HepG2 (cell line): Measurements from ENCODE around the gene BLVRB. TPM values are rescaled to one million over a fixed set of nuclear protein-coding genes. Genes with fewer than 3 reads are reported as not detected.

ENCODE experiments used
- ATAC-seq: fragments of 200-7000 bp; cut with Tn5 transposase; 3 replicates; pipeline ENCODE4 v1.9.1; 2020; ENCODE audit warnings: mild to moderate bottlenecking, moderate library complexity
- BruUV-seq: library from RNA; stranded (reverse); fragments of 400-500 nt; replicated peaks from 2 replicates; lab custom pipeline; 2021; lab: Mats Ljungman, UMichigan
- CTCF ChIA-PET: fragments of 300-600 bp; formaldehyde crosslinking; extraction: SDS; loops from one replicate; lab custom pipeline; 2021; ENCODE audit warnings: low total read pairs, inconsistent platforms, low intra/inter-chr PET ratio; lab: Yijun Ruan, JAX
- POLR2A ChIA-PET: fragments of 350-600 bp; sonication (Branson Sonifier 250); formaldehyde crosslinking; loops from one replicate; lab custom pipeline; 2020; ENCODE audit warnings: antibody characterized with exemption, inconsistent platforms; lab: Yijun Ruan, JAX
- DNase-seq: peaks from one replicate; pipeline ENCODE4 v3.0.0-alpha.2; 2015; ENCODE audit warnings: low spot score
- FAIRE-seq: peaks from 3 replicates; lab custom pipeline; 2011; peaks lifted over from hg19 to GRCh38; lab: Jason Lieb, UNC
- H2AFZ ChIP-seq: one replicate; pipeline ENCODE4 v1.6.1; 2011; ENCODE audit warnings: low read length, inconsistent platforms
- H3K27ac ChIP-seq: fragments of 300-600 bp; 3 replicates; pipeline ENCODE4 v1.8.0; 2011; ENCODE audit warnings: mixed run types, mild to moderate bottlenecking, mixed read lengths, low read length, inconsistent platforms; ENCODE audit not compliant: insufficient read depth; ENCODE audit errors: extremely low read length
- H3K27me3 ChIP-seq, 2 experiments: fragments of 200-600 bp in 1 of 2; 2 replicates in 1 of 2; 3 replicates in 1 of 2; pipeline versions ENCODE4 v1.6.0 to v1.8.0; 2011; ENCODE audit warnings: low read length in 2 of 2, mild to moderate bottlenecking in 2 of 2, moderate library complexity in 2 of 2, inconsistent platforms in 1 of 2; ENCODE audit not compliant: insufficient read depth in 2 of 2, control insufficient read depth in 1 of 2
- H3K36me3 ChIP-seq, 2 experiments: fragments of 200-600 bp in 1 of 2; replicated peaks in 1 of 2; 2 replicates in 1 of 2; 3 replicates in 1 of 2; pipeline versions ENCODE4 v1.5.1 to v1.8.0; 2011; ENCODE audit warnings: low read length in 2 of 2, inconsistent platforms in 1 of 2; ENCODE audit not compliant: insufficient read depth in 2 of 2, control insufficient read depth in 1 of 2
- H3K4me1 ChIP-seq: 2 replicates; pipeline ENCODE4 v1.5.1; 2012; ENCODE audit warnings: low read length, inconsistent platforms; ENCODE audit not compliant: insufficient read depth
- H3K4me2 ChIP-seq: 2 replicates; pipeline ENCODE4 v1.6.0; 2011; ENCODE audit warnings: low read depth, low read length, inconsistent platforms
- H3K4me3 ChIP-seq, 3 experiments: fragments of 200-600 bp in 1 of 3; sonication (generic), shearing (Covaris generic) in 1 of 3; replicated peaks in 1 of 3; 2 replicates each; pipeline ENCODE4 v1.5.1; 2011 to 2016; ENCODE audit warnings: low read length in 3 of 3, inconsistent platforms in 2 of 3, low read depth in 2 of 3, mild to moderate bottlenecking in 2 of 3, control low read depth in 1 of 3, mixed read lengths in 1 of 3; ENCODE audit not compliant: insufficient read depth in 1 of 3
- H3K79me2 ChIP-seq: one replicate; pipeline ENCODE4 v1.6.1; 2011; ENCODE audit warnings: low read length, inconsistent platforms; ENCODE audit not compliant: insufficient read depth
- H3K9ac ChIP-seq: 2 replicates; pipeline ENCODE4 v1.6.0; 2011; ENCODE audit warnings: mild to moderate bottlenecking, low read depth, low read length, inconsistent platforms; ENCODE audit not compliant: insufficient read depth
- H3K9me3 ChIP-seq: 2 replicates; pipeline ENCODE4 v1.5.1; 2012; ENCODE audit warnings: mild to moderate bottlenecking, low read length
- H4K20me1 ChIP-seq: 2 replicates; pipeline ENCODE4 v1.6.0; 2011; ENCODE audit warnings: inconsistent platforms, mild to moderate bottlenecking, low read length, moderate library complexity; ENCODE audit not compliant: insufficient read depth
- CC2D1A ChIP-seq: sonication (generic); formaldehyde crosslinking; IDR thresholded peaks from 2 replicates; pipeline ENCODE4 v1.8.1; 2023; ENCODE audit warnings: mild to moderate bottlenecking, missing genetic modification reagents
- GATAD1 ChIP-seq: IDR thresholded peaks from 2 replicates; pipeline ENCODE4 v1.6.1; 2016; ENCODE audit warnings: missing genetic modification reagents, missing compliant biosample characterization
- HOXD1 ChIP-seq: sonication (generic); formaldehyde crosslinking; IDR thresholded peaks from 2 replicates; pipeline ENCODE4 v1.5.0; 2020; ENCODE audit warnings: missing genetic modification reagents
- MAFG ChIP-seq: sonication (generic); formaldehyde crosslinking; IDR thresholded peaks from 2 replicates; pipeline ENCODE4 v1.5.1; 2020; ENCODE audit warnings: mild to moderate bottlenecking, missing genetic modification reagents
- MEF2D ChIP-seq: sonication (generic); formaldehyde crosslinking; IDR thresholded peaks from 2 replicates; pipeline ENCODE4 v1.5.1; 2020; ENCODE audit warnings: mild to moderate bottlenecking, missing genetic modification reagents
- MLXIP ChIP-seq: sonication (generic); formaldehyde crosslinking; IDR thresholded peaks from 2 replicates; pipeline ENCODE4 v1.9.0; 2021; ENCODE audit warnings: missing genetic modification reagents, borderline replicate concordance
- NFIB ChIP-seq: sonication (generic); formaldehyde crosslinking; IDR thresholded peaks from 2 replicates; pipeline ENCODE4 v1.9.0; 2021; ENCODE audit warnings: missing genetic modification reagents, mild to moderate bottlenecking, borderline replicate concordance
- NFKBIZ ChIP-seq: IDR thresholded peaks from 2 replicates; pipeline ENCODE4 v1.6.1; 2018; ENCODE audit warnings: missing genetic modification reagents, missing compliant biosample characterization
- PHF8 ChIP-seq: sonication (generic); formaldehyde crosslinking; IDR thresholded peaks from 2 replicates; pipeline ENCODE4 v1.5.0; 2020; ENCODE audit warnings: missing genetic modification reagents
- PLRG1 ChIP-seq: fragments of 450-650 bp; conservative IDR thresholded peaks from 2 replicates; pipeline ENCODE4 v1.6.1; 2016
- RBFOX2 ChIP-seq: fragments of 200-400 bp; formaldehyde crosslinking; IDR thresholded peaks from 2 replicates; pipeline ENCODE4 v1.6.1; 2017; ENCODE audit warnings: low read depth, mild to moderate bottlenecking, low read length
- SNAPC2 ChIP-seq: sonication (generic); formaldehyde crosslinking; IDR thresholded peaks from 2 replicates; pipeline ENCODE4 v1.8.1; 2022; ENCODE audit warnings: mild to moderate bottlenecking, missing genetic modification reagents
- SOX13 ChIP-seq, 3 experiments: fragments of 450-650 bp in 1 of 3; sonication (generic) in 1 of 3; formaldehyde crosslinking in 1 of 3; IDR thresholded peaks in 2 of 3; conservative IDR thresholded peaks in 1 of 3; 2 replicates each; pipeline versions ENCODE4 v1.5.0 to v1.6.1; 2016 to 2020; ENCODE audit warnings: antibody characterized with exemption in 1 of 3, mild to moderate bottlenecking in 1 of 3, missing compliant biosample characterization in 1 of 3, missing genetic modification reagents in 1 of 3, moderate library complexity in 1 of 3
- ZFP62 ChIP-seq: sonication (generic); formaldehyde crosslinking; IDR thresholded peaks from 2 replicates; pipeline ENCODE4 v1.4.0; 2020; ENCODE audit warnings: missing genetic modification reagents
- ZNF460 ChIP-seq: sonication (generic); formaldehyde crosslinking; IDR thresholded peaks from 2 replicates; pipeline ENCODE4 v1.5.1; 2020; ENCODE audit warnings: missing genetic modification reagents, mild to moderate bottlenecking, borderline replicate concordance
- ZNF704 ChIP-seq: sonication (generic); formaldehyde crosslinking; IDR thresholded peaks from 2 replicates; pipeline ENCODE4 v1.8.1; 2023; ENCODE audit warnings: mild to moderate bottlenecking, inconsistent platforms, moderate library complexity, missing genetic modification reagents, borderline replicate concordance
- ZSCAN5A ChIP-seq: sonication (generic); formaldehyde crosslinking; IDR thresholded peaks from 2 replicates; pipeline ENCODE4 v1.8.0; 2022; ENCODE audit warnings: mild to moderate bottlenecking, missing genetic modification reagents, borderline replicate concordance
- WGBS: methylation state at CpG from one replicate; pipeline ENCODE4 v1.1.6; 2017; ENCODE audit warnings: low lambda C conversion rate; 5-methylcytosine and 5-hydroxymethylcytosine counted together
- in situ Hi-C: cut with HindIII; loops from 2 replicates; pipeline ENCODE4 v1.10.0; 2017; ENCODE audit warnings: low pct_unique_long_range_greater_than_20kb; ENCODE audit not compliant: extremely low pct_ligation_motif_present
- intact Hi-C: fragments of 100-400 bp; cut with micrococcal nuclease; formaldehyde crosslinking; loops from one replicate; pipeline ENCODE4 v1.10.0; 2022; ENCODE audit not compliant: unreplicated experiment
- polyA plus RNA-seq, 8 experiments: library from polyadenylated mRNA; depleted of rRNA in 3 of 8; stranded (reverse) in 7 of 8; unstranded in 1 of 8; fragments of >200 nt; fragmentation: Illumina TruSeq in 4 of 8; extraction: Trizol in 4 of 8; gene quantifications; 2 replicates each; pipeline versions ENCODE4 v1.2.1 to v1.2.3, GENCODE V29; 2011 to 2016; ENCODE audit warnings: low read depth in 4 of 8, missing spikeins in 1 of 8, mixed read lengths in 1 of 8; ENCODE audit not compliant: insufficient read depth in 1 of 8
- total RNA-seq, 5 experiments: library from RNA; depleted of rRNA; stranded (reverse); fragments of >200 nt; fragmentation: Illumina TruSeq; extraction: Trizol; gene quantifications; 2 replicates each; pipeline ENCODE4 v1.2.3, GENCODE V29; 2016; ENCODE audit warnings: low read depth in 1 of 5

The BLVRB gene
- total and polyA plus RNA-seq, 2 of the 13 experiments (the other 11 are each of a cell fraction or from before 2014, with no cell fraction given) = 25.9 to 51.4 TPM

- ATAC-seq (peak; percentile 85), DNase-seq (peak; percentile 99), FAIRE-seq (peak; percentile 67)
- intact Hi-C loops = loop anchor here (1.0 to 5.0 kb wide), 2 partner anchors 10 to 1041 kb away; no protein-coding TSS in a partner anchor
- Histone ChIP-seq H4K20me1 (peaks cover 13% of the 10 kb centered on the region), H3K27me3 (peaks cover 0 to 5% of the 10 kb centered on the region in 2 experiments; a peak in 1 of 5 replicates), H3K27ac (peak overlapping the region; percentile 98), H3K9ac (peak overlapping the region; percentile 100), H3K4me2 (peak overlapping the region; percentile 97), H3K9me3 (no peaks in the 10 kb centered on the region), H3K79me2 (peaks cover 27% of the 10 kb centered on the region), H2AFZ (no peak overlapping the region), H3K36me3 (peaks cover 9 to 25% of the 10 kb centered on the region in 2 experiments; a peak in 4 of 5 replicates), H3K4me3 (peak overlapping the region; percentile 88 to 99 (median 92)), H3K4me1 (peaks cover 12% of the 10 kb centered on the region)
- BruUV-seq = no TSS peak
- ChIA-PET POLR2A (interaction anchor here (0.9 to 4.6 kb wide), 14 partner anchors 10 to 335 kb away, joined by 3 to 80 read pairs (median 6); partner anchors contain the start of genes ACTMAP, BLVRB, C19orf47 and PLD3), CTCF (interaction anchor here (0.9 kb wide), 1 partner anchor 18 kb away, joined by 4 read pairs; the partner anchor contains the start of gene SERTAD1)
- 2% methylated on average over 35 of the region's 52 CpGs for WGBS
- in situ Hi-C loops = no loop called here
- peak; percentile 45; the same call in 1 of the 2 replicates for TF ChIP-seq PHF8
- TF ChIP-seq ZNF460 (CRISPR knock-in tag) = no peak
- no peak for TF ChIP-seq MLXIP (CRISPR knock-in tag)
- no peak for TF ChIP-seq ZFP62 (CRISPR knock-in tag)
- TF ChIP-seq GATAD1 (CRISPR knock-in tag) = peak; percentile 75
- TF ChIP-seq SNAPC2 = no peak
- TF ChIP-seq PLRG1 = no peak
- TF ChIP-seq ZSCAN5A (CRISPR knock-in tag) = no peak
- TF ChIP-seq MEF2D = peak; percentile 59; the same call in 1 of the 2 replicates
- TF ChIP-seq MAFG (CRISPR knock-in tag) = no peak
- 0 out of 2 replicates have a peak, but pooled peaks have one; percentile 33 for TF ChIP-seq NFKBIZ (CRISPR knock-in tag)
- no peak for TF ChIP-seq SOX13 (IDR thresholded peaks at IDR 0.05)
- TF ChIP-seq SOX13 (CRISPR knock-in tag; conservative IDR thresholded peaks at IDR 0.05 in 1 of 2, IDR thresholded peaks at IDR 0.05 in 1 of 2) = peak in 1 of 2 experiments; percentile 55; a peak in 1 of 4 replicates
- 0 out of 2 replicates have a peak, but pooled peaks have one; percentile 27 for TF ChIP-seq HOXD1
- peak; percentile 77 for TF ChIP-seq RBFOX2
- TF ChIP-seq CC2D1A (CRISPR knock-in tag) = no peak
- no peak for TF ChIP-seq NFIB (CRISPR knock-in tag)
- no peak for TF ChIP-seq ZNF704 (CRISPR knock-in tag)
These were observed 22.2 kb downstream of the BLVRB start for GRCh38 chr19:40443131-40443999.
